Myocyte (in vitro differentiated cells): ENCODE data around the gene DLG5. TPM values are rescaled to one million over a fixed set of nuclear protein-coding genes. Genes with fewer than 3 reads are reported as not detected.

Source experiments
- DNase-seq: peaks from one replicate; pipeline ENCODE4 v3.0.0-alpha.2; 2012; ENCODE audit warnings: low read depth
- total RNA-seq: library from RNA; depleted of rRNA; stranded (reverse); fragments of >200 nt; gene quantifications from 2 replicates; pipeline ENCODE4 v1.2.3, GENCODE V29; 2014

Gene DLG5
- total RNA-seq, 1 donor from 2014 or later = 12.2 TPM

- DNase-seq = peak; percentile 63
These were observed 14.9 kb downstream of the DLG5 start for GRCh38 chr10:77911535-77912123.

- DNase-seq = no peak
These were observed 15.9 kb downstream of the DLG5 start for GRCh38 chr10:77910524-77911145.

- DNase-seq = peak; percentile 29
These were observed 16.7 kb downstream of the DLG5 start for GRCh38 chr10:77909749-77910375.

- DNase-seq = no peak
These were observed 17.4 kb downstream of the DLG5 start for GRCh38 chr10:77909021-77909748.

GRCh38 chr10:77907900-77908717 lies 18.4 kb downstream of the DLG5 start:
- DNase-seq = no peak

- DNase-seq = no peak
These were observed 19.1 kb downstream of the DLG5 start for GRCh38 chr10:77907462-77907861.

GRCh38 chr10:77906951-77907421 lies 19.6 kb downstream of the DLG5 start:
- no peak for DNase-seq

GRCh38 chr10:77905781-77906180 lies 20.8 kb downstream of the DLG5 start:
- DNase-seq = no peak

GRCh38 chr10:77905086-77905748 lies 21.3 kb downstream of the DLG5 start:
- no peak for DNase-seq

GRCh38 chr10:77904100-77904840 lies 22.3 kb downstream of the DLG5 start:
- no peak for DNase-seq

GRCh38 chr10:77902159-77902558 lies 24.4 kb downstream of the DLG5 start:
- no peak for DNase-seq

GRCh38 chr10:77901743-77902142 lies 24.8 kb downstream of the DLG5 start:
- no peak for DNase-seq

- DNase-seq = no peak
These were observed 26.9 kb downstream of the DLG5 start for GRCh38 chr10:77899690-77900089.

GRCh38 chr10:77899080-77899477 lies 27.5 kb downstream of the DLG5 start:
- peak; percentile 91 for DNase-seq

- no peak for DNase-seq
These were observed 28.1 kb downstream of the DLG5 start for GRCh38 chr10:77898323-77899079.

GRCh38 chr10:77896058-77896457 lies 30.5 kb downstream of the DLG5 start:
- no peak for DNase-seq

GRCh38 chr10:77894058-77894457 lies 32.5 kb downstream of the DLG5 start:
- no peak for DNase-seq

GRCh38 chr10:77893386-77893785 lies 33.2 kb downstream of the DLG5 start:
- no peak for DNase-seq

GRCh38 chr10:77892761-77893160 lies 33.8 kb downstream of the DLG5 start:
- no peak for DNase-seq
